Smooth muscle cell of the brain vasculature (primary cell): ENCODE results near the gene SH3PXD2A.
A peak's percentile ranks its signal among the peaks of the same experiment; 100 is the strongest.

Experiments used
- DNase-seq: peaks from one replicate; pipeline ENCODE4 v3.0.0-alpha.2; 2012; ENCODE audit warnings: low read depth, low spot score

Gene SH3PXD2A

DNA sequence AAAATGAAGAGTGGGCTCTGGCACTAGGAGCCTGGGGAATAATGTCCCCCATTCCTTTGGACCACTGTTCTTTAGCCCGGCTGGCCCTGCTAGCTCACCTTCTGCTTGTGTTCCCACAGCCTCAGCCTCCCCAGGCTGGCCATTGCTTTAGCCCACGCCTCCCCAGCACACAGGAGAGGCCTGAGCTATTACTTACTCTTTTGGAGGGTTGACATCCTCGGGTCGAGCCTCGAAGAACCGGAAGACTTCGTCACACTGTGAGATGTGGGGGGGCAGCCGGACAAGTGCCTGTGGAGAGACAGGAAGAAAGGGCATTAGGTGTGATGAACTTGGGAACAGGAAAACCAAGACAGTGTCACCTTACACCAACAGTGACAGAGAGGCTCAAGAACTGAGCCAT lies 131.3 kb downstream of the SH3PXD2A start:
- DNase-seq, result no peak

DNA sequence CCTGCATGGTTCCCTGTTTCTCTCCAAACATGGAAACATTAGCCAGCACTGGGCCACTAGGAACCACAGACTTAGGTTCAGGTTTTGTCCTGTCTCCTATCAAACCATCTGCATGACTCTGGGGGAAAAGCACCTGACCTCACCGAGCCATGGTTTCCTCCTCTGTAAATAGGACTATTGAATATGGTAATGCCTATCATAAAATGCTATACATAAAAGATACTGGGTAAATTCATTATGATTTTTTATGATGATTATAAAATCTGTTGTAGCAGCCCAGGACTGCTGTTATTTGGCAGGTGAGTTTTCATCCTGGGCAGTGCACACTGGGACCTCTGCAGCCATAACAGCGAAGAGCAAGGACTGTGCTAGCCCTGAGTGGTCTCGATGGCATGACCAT lies 131.8 kb downstream of the SH3PXD2A start:
- no peak for DNase-seq

DNA sequence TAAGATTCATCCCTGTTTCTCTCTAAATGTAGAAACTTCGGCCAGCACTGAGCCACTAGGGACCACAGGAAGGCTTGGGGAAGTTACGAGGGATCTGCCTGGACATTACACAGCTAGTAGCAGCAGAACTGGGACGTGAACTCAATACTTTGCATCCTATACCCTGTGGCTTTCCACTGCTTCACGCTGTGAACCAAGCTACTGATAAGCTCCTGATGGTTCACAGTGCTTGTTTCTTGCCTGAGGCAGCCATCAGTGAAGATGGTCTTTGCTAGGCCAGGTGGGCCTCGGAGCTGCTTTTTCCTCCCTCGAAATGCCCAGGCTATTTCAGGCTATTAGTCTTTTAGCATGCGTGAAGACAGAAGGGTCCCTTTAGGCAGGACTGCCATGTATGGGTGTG lies 132.7 kb downstream of the SH3PXD2A start:
- no peak for DNase-seq

DNA sequence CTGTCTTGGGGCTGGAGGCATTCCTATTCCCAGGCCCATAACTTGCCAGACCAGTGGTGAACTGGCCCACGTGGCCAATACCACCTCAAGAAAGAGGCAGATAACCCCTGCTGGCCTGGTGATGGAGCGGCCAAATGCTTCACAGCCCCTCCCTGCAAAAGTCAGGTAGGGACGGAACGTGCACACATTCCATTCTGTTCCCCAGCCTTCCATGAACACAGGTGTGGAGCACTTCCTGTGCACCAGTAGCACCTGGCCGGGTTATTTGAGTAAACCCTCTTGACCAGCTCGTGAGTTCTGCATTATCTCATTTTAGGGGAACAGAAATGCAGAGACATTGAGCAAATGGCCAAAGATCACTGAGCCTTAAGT lies 134.4 kb downstream of the SH3PXD2A start:
- DNase-seq, result no peak

DNA sequence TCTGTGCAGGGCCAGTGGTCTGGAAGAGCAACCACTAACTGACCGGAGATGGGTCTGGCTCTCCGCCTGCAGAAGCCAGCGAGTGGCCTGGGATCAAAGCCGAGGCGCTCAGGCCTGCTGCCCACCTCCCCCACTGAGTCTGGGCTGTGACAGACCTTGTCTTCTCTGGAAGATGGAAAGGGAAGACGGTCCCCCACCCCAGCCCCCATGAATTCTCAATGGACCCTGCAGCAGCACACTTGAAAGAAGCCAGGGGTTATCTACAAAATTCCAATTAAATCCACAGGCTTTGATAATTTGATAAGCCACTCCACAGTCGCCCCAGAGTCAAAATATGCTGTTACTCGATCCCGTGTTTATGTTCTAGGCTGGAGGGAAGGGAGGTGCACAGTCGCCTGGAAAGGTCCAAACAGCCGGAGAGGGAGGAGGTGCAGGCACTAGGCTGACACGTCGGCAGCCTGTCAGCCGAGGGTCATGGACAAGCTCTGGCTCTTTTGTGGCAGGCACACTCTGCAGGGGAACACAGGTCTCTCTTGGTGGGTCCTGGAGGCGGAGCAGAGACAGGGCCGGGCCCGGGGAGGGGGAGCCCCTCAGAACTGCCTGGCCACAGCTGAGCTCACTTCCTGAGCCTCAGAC lies 134.9 kb downstream of the SH3PXD2A start:
- DNase-seq, result no peak

DNA sequence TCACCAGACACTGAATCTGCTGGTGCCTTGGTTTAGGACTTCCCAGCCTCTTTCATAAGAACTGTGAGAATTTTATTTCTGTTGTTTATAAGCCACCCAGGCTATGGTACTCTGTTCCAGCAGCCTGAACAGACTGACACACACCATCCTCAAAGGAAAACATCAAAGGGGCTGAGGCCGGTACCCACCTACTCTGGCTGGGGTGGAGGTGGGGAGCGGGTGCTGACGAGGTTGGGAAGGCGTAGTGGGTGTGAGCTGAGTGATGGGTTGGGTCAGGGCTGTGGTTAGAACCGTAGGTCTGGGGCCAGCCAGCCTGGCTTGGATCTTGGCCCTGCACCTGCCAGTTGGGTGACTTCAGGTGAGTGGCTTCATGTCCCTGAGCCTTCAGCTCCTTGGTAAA lies 136.3 kb downstream of the SH3PXD2A start:
- no peak for DNase-seq

DNA sequence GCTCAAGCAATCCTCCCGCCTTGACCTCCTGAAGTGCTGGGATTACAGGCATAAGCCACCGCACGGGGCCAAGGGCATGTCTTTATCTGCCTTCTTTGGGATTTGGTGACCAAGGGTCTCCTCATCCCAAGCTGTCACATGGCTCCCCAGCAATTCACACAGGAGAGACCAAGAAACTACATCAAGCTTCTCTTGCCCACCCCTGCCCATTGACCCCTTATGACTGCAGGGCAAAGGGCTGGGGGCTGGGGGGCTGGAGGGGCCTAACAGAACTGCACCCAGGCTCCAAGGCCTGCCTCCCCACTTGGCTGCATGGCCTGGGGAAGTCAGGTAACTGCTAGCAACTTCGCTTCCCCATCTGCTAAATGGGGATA lies 137.1 kb downstream of the SH3PXD2A start:
- no peak for DNase-seq

DNA sequence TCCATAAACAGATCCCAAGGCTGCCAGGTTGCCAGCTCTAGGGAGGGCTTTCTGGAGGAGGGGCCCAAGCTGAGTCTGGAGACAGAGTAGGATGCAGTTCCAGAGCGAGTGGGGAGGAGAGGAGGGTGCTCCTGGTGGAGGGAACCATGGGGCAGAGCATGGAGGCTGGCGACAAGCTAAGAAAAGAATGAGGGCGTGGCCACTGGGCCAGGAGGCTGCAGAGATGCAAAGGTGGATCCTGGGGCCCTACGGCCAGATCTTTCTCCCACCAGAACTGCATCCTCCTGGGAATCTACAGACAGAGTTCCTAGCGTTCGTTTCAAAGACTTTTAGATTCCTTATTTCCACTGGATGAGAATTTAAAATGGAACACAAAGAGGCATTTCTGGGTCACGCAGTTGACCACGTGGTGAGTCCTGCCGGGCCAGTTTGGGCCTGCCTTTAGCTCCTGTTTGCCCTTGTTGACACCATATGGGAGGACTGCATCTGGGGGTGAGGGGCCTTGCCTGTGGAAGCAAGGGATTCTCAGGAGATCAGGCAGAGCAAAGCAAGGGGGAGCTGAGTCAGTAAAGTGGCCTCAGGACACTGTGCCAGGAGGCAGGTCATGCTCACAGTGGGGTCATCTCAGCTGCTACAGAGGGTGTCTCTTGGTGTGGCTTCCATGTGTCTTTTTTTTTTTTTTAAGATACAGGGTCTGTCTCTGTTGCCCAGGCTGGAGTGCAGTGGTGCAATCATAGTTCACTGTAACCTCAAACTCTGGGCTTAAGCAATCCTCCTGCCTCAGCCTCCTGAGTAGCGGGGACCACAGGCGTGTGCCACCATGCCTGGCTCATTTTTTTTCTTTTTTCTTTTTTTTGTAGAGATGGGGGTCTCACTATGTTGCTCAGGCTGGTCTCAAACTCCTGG lies 137.8 kb downstream of the SH3PXD2A start:
- no peak for DNase-seq

DNA sequence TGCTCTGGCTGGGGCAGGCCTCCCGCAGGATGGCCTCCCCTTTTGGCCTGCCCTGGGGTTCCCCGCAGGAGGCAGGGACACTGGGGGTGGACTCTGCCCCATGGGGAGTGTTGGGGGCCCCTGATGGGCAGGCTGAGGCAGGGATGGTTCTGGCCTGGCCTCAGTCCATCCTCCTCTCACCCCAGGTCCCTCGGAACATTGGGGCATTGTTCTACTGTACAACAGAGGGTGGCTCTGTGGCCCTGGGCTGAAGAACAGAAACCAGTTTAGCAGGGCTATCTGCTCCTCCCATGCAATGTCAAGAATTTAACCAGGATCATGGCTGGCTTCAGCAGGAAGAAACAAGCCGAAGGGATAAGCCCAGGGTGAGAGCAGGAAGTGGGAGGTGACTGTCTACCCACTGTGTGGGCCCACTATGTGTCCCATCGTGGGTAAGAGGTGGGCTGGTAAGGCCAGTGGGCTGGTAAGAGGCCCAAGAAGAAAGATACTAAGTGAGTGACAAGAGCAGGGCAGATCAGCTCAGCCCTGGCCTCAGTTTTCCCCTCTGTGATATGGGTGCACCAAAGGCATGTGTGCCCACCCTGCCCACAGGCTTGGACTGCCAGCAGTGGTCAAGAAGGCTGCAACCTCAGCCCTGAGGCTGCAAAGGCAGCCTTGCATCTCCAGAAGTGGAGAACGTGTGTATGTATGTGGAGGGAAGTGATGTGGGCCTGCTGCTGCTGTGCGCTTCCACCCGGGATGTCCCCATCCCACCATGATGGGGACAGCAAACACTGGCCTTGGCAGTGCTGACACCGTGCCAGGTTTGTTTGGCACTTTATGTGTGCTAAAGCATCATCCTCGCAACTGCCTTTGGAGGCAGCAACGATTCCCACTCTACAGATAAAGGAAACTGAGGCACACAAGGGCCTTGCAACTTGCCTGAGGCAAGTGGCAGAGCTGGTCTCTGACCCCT lies 138.9 kb downstream of the SH3PXD2A start:
- DNase-seq, result no peak

DNA sequence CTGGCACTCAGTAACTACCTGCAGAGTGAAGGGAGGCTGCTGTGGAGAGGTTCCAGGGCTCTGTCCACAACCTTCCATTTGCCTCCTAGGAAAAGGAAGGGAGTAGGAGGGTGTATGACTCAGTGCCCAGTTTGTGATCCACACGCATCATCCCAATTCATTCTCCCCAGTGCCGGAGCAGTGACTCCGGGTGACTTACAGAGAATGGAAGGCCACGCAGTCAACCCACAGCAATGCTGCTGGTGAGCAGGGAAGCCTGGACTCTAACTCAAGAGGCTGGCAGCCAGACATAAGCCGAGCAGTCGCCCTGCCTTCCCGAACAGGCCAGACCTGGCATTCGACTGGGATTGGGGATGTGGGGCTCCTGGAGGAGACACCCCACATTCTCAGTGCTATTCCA lies 139.9 kb downstream of the SH3PXD2A start:
- no peak for DNase-seq

DNA sequence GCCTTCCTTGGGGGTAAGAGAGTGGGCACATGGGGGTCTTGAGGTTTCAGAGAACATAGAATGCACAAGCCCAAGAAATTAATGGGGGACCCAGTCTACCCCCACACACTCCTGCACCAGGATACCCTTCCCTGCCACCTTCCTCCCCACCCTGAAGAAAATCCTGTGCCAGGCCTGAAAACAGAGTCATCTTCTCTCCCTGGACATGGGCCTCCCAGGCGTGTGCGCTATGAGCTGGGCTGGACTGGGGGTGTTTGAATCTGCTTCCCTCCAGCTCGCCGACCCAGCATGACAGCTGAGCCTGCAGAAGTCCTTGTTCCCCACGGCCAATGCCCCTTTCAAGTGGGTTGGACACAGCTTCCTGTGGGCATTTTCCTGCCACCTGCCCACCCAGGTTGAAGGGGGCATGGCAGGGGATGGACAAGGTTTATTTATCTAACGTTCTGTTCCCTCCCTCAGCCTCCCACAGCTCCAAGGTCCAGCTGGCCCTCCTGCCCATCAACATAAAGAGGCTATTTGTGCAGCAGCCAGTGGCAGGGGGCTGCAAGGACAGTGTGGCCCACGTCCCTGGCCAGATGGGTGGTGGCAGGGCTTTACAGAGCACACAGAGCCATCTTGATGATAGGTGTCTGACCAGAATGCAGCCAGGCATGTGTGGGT lies 141.0 kb downstream of the SH3PXD2A start:
- no peak for DNase-seq

DNA sequence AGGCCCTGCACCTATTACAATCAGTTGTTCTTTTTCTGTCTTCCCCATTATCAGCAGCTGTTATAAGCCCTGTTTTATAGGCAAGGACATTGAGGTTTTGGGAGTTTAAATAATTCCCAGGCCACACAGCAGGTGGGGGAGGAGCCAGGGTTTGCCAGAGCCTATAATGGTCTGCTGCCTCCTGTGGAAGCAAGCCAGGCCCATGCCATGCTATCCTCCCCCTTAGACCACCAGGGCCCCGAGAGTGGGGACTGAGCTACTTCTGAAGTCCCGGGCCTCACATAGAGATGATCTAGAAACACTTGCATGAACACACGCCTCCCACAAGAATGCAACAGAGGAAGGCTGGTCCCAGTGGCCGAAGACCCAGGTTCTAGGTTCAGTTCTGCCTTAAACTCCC lies 141.7 kb downstream of the SH3PXD2A start:
- DNase-seq, result no peak

DNA sequence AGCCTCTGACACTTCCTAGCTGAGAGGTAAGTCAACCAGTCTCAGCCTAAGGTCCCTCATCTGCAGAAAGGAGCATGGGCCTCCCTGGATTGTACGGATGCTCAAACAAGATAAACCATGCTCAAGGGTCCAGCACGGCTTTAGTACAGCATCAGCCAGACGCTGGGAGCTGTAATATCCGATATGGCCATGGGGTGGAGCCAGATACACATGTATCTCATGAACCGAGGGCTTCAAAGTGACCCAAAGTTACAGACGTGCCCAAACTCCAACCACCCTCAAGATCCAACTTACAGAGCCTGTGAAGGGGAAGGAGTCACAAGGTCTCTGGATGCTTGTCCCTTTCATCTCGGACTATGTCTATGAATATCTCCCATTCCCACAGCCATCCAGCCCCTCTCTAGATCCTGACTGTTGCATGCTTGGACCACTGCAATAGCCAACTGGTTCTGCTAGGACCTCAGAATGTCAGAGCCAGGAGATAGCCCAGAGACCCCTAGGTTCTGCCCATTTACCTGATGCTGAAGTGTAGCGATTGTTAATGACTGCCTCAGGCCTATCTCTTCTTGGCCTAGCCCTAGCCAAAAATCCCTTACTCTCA lies 142.4 kb downstream of the SH3PXD2A start:
- DNase-seq, result peak; percentile 57

DNA sequence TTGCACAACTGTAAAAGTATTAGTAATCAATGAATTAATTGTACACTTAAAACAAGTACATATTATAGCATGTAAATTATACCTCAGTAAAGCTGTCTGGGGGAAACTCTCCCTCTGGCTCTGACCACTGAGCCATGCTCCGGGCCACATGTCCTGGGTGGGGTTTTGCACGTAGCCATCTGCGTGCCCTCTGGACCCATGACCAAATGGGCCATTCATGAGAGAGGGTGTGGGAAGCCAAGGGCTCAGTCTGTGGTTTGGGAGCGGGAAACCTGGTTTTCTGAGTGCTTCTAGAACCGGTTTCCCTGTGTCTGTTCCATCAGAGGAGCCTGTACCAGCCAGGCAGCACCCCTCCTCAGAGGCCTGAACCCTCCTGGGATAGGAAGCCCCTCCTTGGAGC lies 143.2 kb downstream of the SH3PXD2A start:
- no peak for DNase-seq

DNA sequence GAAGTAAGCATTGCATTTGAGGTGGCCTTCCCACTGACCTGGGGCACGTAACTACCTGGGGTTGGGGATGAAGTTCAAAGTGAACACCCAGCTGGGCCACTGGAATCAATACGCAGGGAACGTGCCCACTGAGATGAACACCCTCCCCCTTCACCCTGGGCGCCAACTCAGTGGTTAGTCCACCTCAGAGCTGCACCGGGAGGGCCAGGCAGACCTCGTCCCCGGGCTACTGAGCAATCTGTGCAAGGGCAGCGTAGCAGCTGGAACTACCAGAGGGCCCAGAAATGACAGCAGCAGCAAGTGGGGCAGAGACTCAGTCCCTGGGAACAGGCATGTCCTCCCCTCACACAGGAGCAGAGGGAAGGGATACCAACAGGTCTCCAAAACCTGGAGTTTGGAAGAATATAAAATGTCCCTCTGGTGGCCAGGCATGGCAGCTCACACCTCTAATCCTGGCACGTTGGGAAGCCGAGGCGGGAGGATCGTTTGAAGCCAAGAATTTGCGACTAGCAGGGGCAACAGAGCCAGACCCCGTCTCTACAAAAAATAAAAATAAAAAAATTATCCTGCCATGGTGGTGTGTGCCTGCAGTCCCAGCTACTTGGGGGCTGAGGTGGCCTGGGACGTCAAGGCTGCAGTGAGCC lies 143.9 kb downstream of the SH3PXD2A start:
- no peak for DNase-seq

DNA sequence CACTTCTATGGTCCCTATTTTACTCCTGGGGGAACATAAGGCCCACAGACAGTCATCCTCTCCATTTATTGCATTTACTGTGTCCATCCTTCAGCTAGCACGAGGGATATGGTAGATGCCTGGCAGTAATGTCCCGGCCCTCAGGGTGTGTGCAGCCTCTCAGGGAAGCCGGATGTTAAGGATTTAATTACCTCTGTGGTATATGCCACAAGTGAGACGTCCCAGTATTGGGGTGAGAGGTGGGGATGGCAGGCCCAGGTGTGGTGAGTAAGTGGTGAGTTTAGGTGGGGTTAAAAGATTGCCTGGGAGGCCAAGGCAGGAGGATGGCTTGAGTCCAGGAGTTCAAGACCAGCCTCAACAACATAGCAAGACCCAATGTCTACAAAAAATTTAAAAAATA lies 144.9 kb downstream of the SH3PXD2A start:
- no peak for DNase-seq

DNA sequence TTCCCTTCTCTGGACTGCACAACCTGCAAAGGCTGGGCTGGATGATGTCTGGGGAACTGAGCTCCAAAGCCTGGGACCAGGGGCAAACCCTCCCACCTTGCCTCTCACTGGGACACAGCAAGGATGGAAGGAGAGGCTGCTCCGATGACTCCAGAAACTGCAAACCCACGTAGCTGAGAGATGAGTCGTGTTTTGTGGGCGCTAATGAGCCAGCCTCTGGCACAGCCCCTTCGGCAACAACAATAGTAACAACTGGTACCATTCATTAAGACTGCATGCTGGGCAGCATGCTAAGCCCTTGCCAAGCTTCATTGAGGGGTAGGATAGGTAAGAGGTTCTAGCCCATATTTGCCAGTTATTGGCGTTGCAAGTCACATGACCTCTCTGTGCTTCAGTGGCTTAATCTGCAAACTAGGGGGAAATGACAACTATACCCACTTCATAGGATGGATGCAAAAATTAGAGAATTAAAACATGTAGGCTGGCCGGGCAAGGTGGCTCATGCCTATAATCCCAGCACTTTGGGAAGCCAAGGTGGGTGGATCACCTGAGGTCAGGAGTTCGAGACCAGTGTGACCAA lies 145.9 kb downstream of the SH3PXD2A start:
- no peak for DNase-seq

DNA sequence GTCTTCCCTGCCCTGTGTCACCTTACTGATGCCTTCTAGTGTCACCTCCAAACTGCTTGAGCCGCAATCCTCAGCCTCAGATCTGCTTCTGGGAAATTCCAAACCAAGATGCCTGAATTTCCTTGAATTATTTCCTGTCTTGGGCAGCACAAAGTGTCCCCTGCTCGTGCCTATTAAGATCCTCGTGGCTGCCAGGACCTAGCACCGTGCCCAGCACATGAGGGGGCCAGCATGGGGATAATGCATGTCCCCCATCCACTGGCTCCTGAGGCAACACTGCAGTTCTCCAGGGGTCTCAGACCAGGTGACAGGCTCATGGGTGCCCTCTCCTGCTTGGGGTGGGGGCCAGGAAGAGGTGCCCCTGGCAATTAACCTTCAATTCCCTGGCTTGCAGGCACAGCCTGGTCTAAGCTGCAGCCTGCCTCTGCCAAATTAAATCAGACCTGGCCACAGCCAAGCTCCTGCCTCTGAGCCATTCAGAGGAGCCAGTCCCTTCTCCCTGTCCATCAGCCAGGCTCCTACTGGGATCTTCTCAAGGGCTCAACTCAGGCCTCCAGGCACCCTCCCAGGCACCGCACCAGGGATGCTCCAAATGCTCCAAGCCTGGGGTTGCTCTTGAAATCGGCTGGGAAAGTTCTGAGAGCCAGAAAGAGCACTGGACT lies 146.6 kb downstream of the SH3PXD2A start:
- DNase-seq, result no peak

DNA sequence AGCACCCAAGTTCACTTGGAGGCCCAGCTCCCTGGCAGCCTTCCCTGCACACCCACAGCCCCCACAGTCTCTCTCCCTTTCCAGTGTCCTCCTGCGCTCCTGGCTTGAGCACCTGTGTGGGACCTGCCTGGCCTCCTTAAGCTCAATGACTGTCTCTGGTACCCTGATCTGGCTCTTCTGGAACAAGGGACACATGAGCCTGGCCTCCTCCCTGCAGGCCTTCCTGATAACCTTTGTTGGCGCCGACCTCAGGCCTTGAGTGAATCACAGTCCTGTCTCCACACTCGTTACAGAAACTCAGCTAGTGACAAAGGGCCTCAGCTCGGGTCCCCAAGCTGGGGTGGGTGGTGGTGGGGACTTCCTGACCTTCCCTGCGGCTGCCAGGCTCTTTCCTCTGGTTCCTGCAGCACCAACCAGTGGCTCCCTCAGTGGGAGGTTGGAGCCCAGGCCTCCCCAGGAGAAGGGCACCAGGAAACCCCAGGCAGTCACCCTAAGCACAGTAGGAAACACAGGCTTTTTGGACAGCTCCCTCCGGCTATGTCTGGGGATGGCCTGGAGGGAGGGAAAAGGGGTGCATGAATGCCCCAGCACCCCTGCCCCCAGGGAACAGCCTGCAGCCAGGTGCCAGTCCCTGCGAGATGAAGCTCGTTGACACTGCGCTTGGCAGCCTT lies 147.3 kb downstream of the SH3PXD2A start:
- DNase-seq, result no peak
